Left kidney (tissue), 8 donors: ENCODE measurements around the gene EHD1. TPM values are rescaled to one million over a fixed set of nuclear protein-coding genes. Genes with fewer than 3 reads are reported as not detected.

Experiments used
- DNase-seq: peaks from one replicate; pipeline ENCODE4 v3.0.0-alpha.2; 2013
- long read RNA-seq, 8 donors: transcript quantifications; one replicate each; lab custom pipeline, GENCODE V29; 2026
- polyA plus RNA-seq: library from polyadenylated mRNA; unstranded; fragments of 120-200 nt; gene quantifications from one replicate; pipeline ENCODE4 v1.2.1, GENCODE V29; 2013; ENCODE audit not compliant: insufficient read length

Gene EHD1
- polyA plus RNA-seq, result 56.5 TPM
- long read RNA-seq, donor 1, full-length matches to known transcripts, result 29 of 29 reads
- long read RNA-seq, donor 1, partial matches to known transcripts, result 0 of 29 reads
- long read RNA-seq, donor 1, other reads (novel, unspliced or antisense), result 0 of 29 reads
- long read RNA-seq, donor 2, full-length matches to known transcripts, result 11 of 11 reads
- long read RNA-seq, donor 2, partial matches to known transcripts, result 0 of 11 reads
- long read RNA-seq, donor 2, other reads (novel, unspliced or antisense), result 0 of 11 reads
- long read RNA-seq, donor 3, full-length matches to known transcripts, result 13 of 13 reads
- long read RNA-seq, donor 3, partial matches to known transcripts, result 0 of 13 reads
- long read RNA-seq, donor 3, other reads (novel, unspliced or antisense), result 0 of 13 reads
- long read RNA-seq, donor 4, result 0 reads
- long read RNA-seq, donor 5, full-length matches to known transcripts, result 18 of 18 reads
- long read RNA-seq, donor 5, partial matches to known transcripts, result 0 of 18 reads
- long read RNA-seq, donor 5, other reads (novel, unspliced or antisense), result 0 of 18 reads
- long read RNA-seq, donor 6, full-length matches to known transcripts, result 14 of 14 reads
- long read RNA-seq, donor 6, partial matches to known transcripts, result 0 of 14 reads
- long read RNA-seq, donor 6, other reads (novel, unspliced or antisense), result 0 of 14 reads
- long read RNA-seq, donor 7, full-length matches to known transcripts, result 23 of 23 reads
- long read RNA-seq, donor 7, partial matches to known transcripts, result 0 of 23 reads
- long read RNA-seq, donor 7, other reads (novel, unspliced or antisense), result 0 of 23 reads
- long read RNA-seq, donor 8, full-length matches to known transcripts, result 6 of 6 reads
- long read RNA-seq, donor 8, partial matches to known transcripts, result 0 of 6 reads
- long read RNA-seq, donor 8, other reads (novel, unspliced or antisense), result 0 of 6 reads

- peak; percentile 98 for DNase-seq
Observed at GRCh38 chr11:64878494-64879243, at the start of gene EHD1. TSS of gene EHD1 (minus strand) at chr11:64878621. CDS start at chr11:64878464, 157 bp downstream.

DNA sequence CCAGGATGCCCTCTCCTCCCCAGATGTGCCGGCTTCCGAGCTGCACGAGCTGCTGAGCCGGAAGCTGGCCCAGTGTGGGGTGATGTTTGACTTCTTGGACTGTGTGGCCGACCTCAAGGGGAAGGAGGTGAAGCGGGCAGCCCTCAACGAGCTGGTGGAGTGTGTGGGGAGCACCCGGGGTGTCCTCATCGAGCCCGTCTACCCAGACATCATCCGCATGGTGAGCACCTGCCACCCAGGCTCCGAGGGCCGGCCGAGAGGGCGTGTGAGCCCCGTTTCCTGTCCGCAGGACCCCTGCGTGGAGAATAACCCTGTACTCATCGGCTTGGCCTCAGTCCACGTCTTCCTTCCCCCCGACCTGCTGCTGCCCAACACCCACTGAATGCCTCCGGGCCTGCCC is 48.3 kb upstream of the EHD1 start:
- no peak for DNase-seq

DNA sequence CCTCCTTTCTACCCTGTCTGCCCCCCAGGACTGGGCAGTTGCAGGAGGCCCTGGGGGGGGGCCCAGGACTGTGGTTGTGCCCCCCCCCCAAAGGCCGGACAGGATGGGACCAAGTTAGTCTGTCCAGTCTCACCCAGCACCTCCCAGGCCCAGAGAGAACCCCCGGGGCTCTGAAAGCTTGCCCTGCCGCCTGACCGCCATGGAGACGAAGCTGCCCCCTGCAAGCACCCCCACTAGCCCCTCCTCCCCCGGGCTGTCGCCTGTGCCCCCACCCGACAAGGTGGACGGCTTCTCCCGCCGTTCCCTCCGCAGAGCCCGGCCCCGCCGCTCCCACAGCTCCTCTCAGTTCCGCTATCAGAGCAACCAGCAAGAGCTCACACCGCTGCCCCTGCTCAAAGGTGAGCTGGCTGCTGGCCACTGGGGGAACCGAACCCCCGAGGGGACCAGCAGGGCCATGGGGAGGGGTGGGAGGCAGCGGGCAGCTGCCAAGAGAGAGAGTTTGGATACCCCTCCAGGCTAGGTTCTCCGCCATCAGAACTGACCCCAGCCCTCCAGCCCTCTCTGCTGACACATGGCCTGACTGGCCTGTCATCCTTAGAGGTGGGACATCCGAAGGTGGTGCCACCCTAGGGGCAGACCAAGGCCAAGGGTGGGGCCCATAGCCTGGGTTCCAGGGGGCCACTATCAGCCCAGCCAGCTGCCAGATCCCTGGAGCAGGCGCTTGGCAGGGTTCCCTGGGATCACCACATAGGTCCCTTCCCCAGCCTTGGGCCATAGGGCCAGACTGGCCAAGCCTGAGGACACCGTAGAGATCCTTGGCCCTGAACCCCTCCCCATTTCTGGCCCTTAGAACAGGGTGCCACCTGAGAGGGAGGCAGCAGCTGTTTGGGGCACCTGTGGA is 47.4 kb upstream of the EHD1 start:
- DNase-seq, result no peak

DNA sequence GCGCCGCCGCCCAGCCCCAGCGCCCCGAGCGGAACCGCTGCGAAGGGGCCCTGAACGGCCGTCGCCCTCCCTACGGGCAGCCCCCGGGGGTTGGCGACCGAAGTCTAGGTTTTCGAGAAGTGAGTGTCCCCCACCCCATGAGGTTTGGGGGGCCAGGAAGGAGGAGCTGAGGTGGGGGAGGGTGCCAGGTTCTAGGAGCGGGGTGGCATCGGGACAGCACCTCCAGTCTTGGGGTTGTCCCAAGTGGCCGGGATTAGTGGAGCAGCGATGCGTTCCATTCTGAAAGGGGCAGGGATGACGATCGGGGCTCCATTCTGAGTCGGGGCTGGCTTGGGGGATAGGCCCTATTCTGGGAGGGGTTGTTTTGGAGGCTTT is 46.5 kb upstream of the EHD1 start:
- DNase-seq, result no peak

- DNase-seq, result peak; percentile 86
Observed at GRCh38 chr11:64923944-64924909, 45.8 kb upstream of the EHD1 start, which contains the start of gene PPP2R5B. TSS of gene PPP2R5B (plus strand) at chr11:64924689. CDS start at chr11:64925735, 1,046 bp downstream.

GRCh38 chr11:64923151-64923661 is 44.8 kb upstream of the EHD1 start:
- no peak for DNase-seq

DNA sequence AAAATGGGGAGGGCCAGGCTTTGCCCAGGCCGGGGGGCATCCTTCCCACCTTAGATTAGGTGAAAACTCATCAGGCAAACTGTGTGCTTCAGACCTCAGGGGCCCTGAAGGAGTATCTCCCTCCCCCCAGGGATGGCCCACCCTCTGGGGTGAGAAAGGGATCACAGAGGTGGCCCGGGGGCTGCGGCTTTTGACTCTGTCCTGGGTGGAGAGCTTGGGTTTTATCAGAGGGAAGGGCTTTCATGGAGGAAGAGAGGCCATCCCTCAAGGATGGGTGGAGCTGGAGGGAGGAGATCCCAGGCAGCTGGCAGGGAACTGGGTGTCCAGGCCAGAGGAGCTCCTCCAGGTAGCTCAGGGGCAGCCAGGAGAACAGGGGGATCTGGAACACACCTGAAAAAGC is 43.0 kb upstream of the EHD1 start:
- no peak for DNase-seq

GRCh38 chr11:64920124-64920523 is 41.7 kb upstream of the EHD1 start:
- no peak for DNase-seq

- DNase-seq, result no peak
Observed at GRCh38 chr11:64919627-64920026, 41.2 kb upstream of the EHD1 start.

DNA sequence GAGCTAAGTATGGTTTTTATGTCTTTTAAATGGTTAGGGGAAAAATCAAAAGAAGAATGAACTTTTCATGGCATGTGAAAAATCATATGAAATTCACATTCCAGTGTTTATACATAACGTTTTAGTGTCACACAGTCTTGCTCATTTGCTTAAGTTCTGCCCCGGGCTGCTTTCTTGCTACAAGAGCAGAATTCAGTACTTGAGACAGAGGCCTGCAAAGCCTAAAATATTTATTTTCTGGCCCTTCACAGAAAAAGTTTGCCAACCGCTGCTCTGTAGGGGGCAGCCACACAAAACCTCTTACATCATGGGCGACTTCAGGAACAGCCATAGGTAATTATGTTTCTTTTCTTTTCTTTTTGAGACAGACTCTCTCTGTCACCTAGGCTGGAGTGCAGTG is 39.6 kb upstream of the EHD1 start:
- DNase-seq, result no peak

DNA sequence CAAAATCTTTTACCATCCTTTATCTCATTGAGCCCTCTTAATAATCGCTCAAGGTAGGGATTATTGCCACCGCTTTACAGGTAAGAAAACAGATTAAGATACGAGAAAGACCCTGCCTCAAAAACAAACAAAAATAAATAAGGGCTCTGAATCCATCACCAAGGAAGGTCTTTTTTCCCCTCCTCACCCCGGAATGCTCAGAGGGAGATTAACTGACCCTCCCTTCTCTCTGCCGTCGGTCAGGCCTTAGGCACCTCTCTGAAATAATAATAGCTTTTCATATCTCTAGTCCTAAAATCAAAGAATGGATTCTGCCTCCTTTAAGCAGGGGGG is 39.2 kb upstream of the EHD1 start:
- DNase-seq, result no peak

DNA sequence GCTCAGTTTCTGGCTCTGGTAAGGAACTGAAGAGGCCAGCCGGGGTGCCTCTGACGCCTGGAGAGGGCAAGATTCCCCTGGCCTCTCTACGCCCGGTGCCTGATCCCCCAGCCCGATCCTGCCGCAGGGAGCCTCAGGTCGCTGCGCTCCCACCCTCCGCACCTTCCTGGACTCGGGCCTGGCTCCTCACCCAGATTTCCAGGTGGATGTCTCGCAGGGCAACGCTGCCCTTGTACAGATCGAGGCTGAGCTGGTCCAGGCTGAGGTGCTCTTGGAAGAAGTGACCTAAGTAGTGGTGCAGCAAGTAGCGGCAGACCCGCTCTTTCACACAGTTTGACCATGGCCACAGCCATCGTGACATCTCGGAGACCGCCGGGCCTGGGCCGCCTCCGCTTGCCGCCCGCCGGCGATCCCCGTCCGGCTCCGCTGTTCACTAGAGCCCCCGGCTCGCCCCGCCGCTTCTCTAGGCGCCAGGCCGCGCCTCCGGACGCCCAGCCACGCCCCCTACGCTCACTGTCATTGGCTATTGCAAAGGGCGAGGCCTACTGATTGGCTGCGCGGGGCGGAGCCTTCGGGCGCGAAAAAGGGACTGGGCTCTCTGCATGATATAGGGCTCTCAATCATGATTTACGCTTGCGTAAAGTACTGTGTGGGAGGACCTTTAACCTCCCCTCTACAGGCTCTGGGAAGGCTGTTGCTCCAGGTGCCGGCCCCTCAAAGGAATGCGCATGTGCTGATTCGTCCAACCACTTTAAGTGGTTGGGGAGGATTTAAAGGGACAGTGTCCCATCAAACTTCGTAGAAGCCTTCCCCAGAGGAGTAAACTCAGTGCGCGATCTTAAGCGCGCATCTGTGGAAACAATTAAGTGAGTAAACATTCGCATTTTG is 38.6 kb upstream of the EHD1 start, which contains the start of gene ATG2A:
Gene ATG2A, minus strand, starts transcription at position 435 of the 888 bp plus-strand sequence. Its CDS starts 74 bp downstream, at position 361.
- DNase-seq, result peak; percentile 100

DNA sequence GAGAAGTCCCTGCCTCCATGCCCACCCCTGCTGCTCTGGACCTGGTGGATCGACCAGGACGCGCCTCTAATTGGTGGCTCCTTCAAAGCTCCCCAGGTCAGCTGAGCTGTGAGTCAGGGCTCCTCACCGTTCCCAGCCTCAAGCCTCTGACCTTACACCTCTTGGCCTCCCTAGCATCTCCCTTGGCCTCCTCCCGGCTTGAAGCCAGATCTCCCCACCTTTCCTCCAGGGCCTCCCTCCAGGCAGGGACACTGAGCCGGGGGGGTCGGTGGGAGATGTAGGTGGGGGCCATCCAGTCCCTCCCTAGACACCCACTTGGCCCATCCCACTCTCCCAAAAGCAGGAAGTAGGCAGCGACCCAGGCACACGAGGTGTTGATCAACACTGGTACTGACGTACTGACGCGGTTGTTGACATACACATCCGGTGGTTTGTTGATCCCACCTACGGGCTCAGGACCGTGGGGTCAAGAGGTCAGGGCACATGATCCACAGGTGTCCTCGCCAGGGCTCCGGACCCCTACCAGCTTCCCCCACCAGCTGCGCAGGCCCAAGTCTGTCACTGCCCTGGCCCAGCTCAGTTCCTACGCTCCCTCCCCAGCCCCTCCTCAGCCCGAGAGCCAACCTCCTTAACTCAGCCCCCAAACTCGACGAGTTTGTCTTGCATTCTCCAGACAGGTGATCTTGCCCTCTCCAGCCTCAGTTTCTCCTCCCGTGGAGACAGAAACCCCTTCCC is 37.8 kb upstream of the EHD1 start:
- no peak for DNase-seq

DNA sequence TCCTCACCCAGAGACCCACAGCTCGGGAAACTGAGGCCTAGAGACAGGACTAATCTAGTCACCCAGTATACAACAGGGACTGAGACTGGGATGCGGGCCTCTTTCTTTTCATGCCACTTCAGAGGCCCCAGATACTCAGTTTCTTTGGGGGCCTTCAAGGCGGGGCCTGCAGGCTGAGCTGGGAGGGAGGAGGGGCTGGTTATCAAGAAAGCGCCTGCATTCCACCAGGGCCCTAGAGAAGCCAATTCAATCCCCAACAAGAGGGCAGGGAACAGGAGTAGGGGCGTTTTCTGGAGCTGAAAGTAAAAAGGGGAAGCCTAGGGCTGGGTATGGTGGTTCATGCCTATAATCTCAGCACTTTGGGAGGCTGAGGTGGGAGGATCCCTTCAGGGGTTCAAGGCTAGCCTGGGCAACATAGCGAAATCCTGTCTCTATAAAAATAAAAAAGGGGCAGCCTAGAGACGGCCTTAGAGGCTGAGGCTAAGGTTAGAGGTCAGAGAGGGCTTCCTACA is 37.0 kb upstream of the EHD1 start:
- no peak for DNase-seq

- DNase-seq, result no peak
Observed at GRCh38 chr11:64914123-64914522, 35.7 kb upstream of the EHD1 start.

DNA sequence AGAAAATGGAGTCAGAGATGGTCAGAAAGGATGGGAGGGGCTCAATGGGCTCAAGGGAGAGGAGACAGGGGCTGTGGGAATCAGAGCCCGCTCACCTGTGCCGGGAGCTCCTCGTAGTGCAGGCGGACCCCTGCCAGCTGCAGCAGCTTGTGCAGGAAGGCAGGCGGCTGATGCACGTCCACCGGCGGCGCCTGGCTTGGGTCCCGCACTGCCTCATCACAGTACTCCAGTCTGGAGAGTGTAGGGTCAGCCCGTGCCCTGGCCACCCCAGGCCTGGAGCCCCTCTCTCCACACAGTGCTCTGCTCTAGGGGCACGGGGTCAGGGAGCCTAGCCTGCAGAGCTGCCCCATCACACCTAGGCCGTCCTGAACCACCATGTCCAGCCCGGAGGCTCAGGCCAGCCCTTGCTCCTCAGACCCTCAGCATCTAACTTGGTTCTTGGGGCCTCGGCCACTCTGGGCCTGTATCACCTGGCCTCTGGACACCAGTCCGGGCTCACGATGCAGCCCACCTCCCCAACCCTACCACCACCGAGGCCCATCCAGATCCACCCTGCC is 34.8 kb upstream of the EHD1 start:
- DNase-seq, result no peak

- no peak for DNase-seq
Observed at GRCh38 chr11:64911689-64912088, 33.3 kb upstream of the EHD1 start.
